ENCODE results near the gene PPIF.

GRCh38 chr10:79318369-79318768 lies 28.9 kb upstream of the PPIF start:
- TF ChIP-seq CTCF (IDR thresholded peaks at IDR 0.05) (no peak), POLR2A (IDR thresholded peaks at IDR 0.05) (no peak)
